HG03521 (cell line): ENCODE results near the gene SPATA21.
"Not testable (repeated sequence)": the region's sequence is repeated elsewhere in the genome, so short reads cannot be mapped to it uniquely, and the experiment has no call there.

Source experiments
- ATAC-seq: cut with Tn5 transposase; IDR thresholded peaks from one replicate; pipeline ENCODE4 v1.9.1; 2021; ENCODE audit warnings: mild to moderate bottlenecking, moderate library complexity; ENCODE audit not compliant: unreplicated experiment

Gene SPATA21

GRCh38 chr1:16386454-16387113 is 50.6 kb downstream of the SPATA21 start:
- no peak for ATAC-seq

- no peak for ATAC-seq
Measured at GRCh38 chr1:16385659-16386453, 51.4 kb downstream of the SPATA21 start.

GRCh38 chr1:16383888-16384287 is 53.3 kb downstream of the SPATA21 start:
- ATAC-seq, result no peak

- no peak for ATAC-seq
Measured at GRCh38 chr1:16380868-16381267, 56.4 kb downstream of the SPATA21 start.

DNA sequence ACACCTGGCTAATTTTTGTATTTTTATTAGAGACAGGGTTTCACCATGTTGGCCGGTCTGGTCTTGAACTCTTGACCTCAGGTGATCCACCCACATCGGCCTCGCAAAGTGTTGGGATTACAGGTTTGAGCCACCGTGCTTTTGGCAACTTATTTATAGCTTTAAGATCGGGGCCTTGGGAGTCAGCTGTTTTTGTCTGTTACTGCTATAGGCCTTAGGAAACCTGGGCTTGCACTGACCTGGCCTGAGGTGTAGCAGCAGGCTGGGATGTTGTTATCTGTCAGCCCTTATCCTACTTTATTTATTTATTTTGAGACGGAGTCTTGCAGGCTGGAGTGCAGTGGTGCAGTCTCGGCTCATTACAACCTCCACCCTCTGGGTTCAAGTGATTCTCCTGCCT is 58.8 kb downstream of the SPATA21 start:
- no peak for ATAC-seq

DNA sequence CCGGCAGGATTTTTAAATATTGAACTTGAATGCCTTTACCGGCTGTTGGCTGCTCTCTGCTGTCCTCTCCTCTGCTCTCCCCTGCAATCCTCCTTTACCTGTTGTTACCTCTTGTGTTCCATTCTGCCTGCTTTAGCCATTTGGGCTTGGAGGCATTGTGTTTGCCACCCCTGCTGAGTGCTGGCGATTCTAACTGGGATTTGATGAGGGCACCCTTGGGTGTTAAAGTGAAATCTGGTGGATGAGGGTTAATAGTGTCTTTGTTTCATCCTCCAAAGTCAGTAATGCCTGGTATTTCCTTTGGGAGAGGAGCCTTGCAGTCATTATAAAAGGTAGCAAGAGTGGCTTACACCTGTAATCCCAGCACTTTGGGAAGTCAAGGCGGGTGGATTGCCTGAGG is 60.3 kb downstream of the SPATA21 start:
- ATAC-seq, result no peak

DNA sequence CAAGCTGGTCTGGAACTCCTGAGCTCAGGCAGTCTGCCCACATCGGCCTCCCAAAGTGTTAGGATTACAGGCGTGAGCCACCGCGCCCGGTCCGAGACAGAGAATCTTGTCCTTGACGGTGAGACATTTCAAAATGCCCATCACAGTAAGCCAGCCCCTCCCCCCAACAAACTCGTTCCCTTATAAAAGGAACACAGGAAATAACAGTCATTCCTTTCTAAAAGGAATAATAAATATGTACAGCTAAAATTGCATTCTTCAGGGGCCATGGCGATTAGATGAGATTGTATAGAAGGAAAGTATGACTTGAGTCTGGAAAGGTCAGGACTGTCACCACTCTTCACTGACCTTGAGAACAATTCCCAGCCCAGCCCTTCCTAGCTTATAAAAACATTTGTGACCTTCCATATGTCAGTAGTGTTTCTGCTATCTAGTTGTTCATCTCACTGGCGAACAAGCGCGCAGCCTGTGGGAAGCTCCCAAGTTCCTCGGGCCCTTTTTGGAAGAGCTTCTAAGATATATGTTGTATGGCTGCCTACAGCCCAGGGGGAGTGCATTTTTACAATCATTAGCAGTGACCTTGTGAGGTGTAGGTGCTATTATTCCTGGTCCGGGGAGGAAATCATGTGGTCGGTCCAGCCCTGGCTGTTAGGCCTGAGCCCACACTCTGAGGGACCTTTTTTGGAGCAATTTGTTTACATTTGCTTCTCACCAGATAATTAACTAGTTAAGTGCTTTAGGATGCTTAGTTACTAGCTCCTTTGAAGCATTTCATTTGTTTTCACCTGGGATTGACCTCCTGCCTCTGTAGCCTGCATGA is 61.5 kb downstream of the SPATA21 start:
- no peak for ATAC-seq

- ATAC-seq, result no peak
Measured at GRCh38 chr1:16374266-16374665, 63.0 kb downstream of the SPATA21 start.

DNA sequence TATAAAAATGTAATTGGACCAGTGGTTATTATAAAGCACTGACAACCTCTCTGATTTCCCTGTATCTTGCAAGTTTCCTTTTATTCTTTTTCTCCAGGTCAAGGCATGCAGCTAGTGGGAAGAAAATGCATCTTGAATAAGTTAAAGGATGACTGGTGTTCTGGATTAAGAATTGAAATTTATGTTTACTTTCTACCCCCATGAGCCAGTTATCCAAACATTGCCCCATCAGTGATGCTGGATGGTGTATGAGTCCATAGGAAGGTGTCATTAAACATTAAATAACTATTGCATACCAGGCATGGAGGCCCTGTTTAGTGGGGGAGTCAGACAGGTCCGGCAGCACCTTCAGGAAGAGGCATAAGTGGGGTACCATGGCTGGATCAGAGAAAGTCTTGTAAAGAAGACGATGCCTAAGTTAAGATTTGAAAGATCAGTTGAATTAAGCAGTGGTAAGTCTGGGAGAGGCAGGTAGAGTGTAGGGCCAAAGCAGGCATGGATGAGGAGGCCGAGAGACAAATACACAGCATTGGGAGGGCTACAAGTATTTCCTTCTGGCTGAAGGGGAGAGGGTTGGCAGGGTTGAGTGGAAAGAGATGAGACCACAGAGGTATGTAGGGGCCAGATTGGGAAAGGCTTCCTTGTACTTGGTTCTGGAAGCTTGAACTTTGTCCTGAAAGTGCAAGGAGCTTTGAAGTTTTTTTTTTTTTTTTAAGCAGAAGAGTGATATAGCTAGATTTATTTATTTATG is 64.5 kb downstream of the SPATA21 start:
- no peak for ATAC-seq

DNA sequence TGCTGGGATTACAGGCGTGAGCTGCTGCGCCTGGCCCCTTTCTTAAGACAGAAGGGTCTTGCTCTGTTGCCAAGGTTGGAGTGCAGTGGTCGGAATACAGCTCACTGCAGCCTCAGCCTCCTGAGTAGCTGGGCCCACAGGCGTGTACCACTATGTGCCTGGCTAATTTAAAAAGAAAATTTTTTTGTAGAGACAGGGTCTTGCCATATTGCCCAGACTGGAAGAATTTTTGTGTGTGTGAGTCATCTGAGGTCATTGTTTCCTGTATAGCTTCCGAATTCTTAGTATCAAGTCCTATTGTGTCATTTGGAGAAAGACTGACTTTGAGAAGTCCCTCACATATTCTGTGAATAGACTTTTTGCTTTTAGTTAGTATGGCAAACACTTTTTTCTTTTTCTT is 65.5 kb downstream of the SPATA21 start:
- no peak for ATAC-seq

DNA sequence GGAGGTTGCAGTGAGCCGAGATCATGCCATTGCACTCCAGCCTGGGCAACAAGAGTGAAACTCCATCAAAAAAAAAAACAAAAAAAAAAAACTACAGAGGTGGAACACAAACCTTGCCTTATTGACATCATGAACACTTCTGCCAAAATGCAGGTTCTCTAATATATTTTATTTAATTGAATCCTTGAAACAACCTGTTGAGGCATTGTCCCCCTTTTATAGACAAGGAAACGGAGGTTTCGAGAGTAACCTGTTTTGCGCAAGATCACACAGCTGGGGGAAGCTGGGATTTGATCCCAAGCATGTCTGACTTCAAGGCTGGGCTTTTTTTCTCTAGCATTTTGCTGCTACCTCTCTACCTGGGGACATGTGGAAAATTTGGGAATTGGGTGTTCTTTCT is 67.4 kb downstream of the SPATA21 start:
- ATAC-seq, result no peak

- no peak for ATAC-seq
Measured at GRCh38 chr1:16367968-16368890, 69.0 kb downstream of the SPATA21 start.

GRCh38 chr1:16367258-16367967 is 69.8 kb downstream of the SPATA21 start:
- peak; percentile 49 for ATAC-seq

GRCh38 chr1:16366722-16367257 is 70.4 kb downstream of the SPATA21 start, which contains the start of gene SZRD1:
Gene SZRD1, plus strand, starts transcription at chr1:16367242. Its CDS starts 16 bp downstream, at chr1:16367258.
- peak; percentile 81 for ATAC-seq

DNA sequence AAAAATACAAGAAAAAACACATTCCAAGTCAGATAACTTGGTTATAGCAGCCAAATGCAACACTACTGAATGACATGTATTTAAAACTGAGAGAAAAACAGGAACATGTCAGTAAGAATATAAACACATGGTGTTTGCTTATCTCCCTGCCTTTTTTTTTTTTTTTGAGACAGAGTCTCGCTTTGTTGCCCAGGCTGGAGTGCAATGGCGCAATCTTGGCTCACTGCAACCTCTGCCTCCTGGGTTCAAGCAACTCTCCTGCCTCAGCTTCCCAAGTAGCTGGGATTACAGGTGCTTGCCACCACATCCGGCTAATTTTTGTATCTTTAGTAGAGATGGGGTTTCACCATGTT is 72.1 kb downstream of the SPATA21 start:
- not testable (repeated sequence) for ATAC-seq

DNA sequence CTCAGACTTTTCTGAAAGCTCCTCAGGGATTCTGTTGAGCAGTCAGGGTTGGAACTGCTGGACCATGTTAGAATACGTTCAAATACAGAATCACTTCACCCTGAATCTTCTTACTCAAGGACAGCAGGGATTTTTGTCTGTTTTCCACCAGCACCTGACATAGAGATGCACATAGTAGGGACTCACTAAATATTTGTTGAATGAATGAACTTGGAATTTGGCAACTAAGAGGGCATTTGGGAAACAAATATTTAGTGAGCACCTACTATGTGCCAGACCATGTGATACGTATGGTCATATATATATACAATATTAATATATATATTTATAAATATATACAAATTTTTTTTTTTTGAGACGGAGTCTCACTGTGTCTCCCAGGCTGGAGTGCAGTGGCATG is 80.4 kb downstream of the SPATA21 start:
- ATAC-seq, result no peak

DNA sequence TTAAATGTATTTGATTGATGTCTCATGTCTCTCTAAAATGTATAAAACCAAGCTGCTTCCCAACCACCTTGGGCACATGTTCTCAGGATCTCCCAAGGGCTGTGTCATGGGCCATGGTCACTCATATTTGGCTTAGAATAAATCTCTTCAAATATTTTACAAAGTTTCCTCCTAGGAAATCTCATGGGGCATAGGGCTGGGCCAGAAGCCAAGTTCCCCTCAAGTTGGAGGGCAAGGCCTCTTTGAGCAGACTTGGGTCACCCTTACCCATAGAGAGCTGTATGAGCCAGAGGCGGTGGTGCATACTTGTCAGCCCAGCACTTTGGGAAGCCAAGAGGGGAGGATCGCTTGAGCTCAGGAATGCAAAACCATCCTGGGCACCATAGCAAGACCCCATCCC is 82.6 kb downstream of the SPATA21 start:
- ATAC-seq, result no peak

DNA sequence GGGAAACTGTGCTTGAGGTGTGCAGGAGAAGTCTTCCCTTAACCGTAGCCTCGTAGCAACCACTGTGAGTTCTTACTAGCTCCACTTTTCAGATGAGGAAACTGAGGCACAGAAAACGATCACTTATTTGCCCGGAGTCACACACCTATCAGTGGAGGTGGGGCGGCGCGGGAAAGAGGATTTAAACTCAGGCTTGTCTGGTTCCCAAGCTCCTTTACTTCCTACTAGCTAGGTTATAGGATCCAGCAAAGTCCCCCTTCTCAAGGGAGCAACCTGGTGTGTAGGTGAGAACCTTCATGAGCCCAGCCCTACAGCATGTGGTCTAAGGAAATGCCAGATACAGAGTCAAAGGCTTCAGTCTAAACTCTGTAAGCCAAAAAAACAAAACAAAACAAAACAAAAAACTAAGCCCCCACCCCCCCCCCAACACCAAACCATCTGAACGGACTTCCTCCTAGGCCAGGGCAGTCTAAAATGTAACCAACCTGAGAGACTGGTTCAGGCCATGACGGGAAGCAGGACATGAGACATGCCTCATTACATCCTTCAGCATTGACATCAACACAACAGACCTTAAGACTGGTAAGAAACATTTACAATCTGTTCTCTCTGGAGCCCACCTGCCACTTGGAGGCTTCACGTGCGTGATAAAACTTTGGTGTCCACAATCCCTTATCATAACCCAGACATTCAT is 84.2 kb downstream of the SPATA21 start:
- no peak for ATAC-seq
